HFFc6 (cell line): ENCODE results near the gene CLIC6. TPM values are rescaled to one million over a fixed set of nuclear protein-coding genes. Genes with fewer than 3 reads are reported as not detected.
"Not testable (repeated sequence)": the region's sequence is repeated elsewhere in the genome, so short reads cannot be mapped to it uniquely, and the experiment has no call there.

Source experiments
- DNase-seq: peaks from one replicate; pipeline ENCODE4 v3.0.0-alpha.2; 2018
- H3K27ac Mint-ChIP-seq: 2 replicates; pipeline ENCODE4 v1.8.0; 2020; ENCODE audit warnings: mild to moderate bottlenecking, mixed read lengths
- H3K27me3 Mint-ChIP-seq: 2 replicates; pipeline ENCODE4 v1.8.0; 2021; ENCODE audit warnings: mild to moderate bottlenecking, moderate library complexity, mixed read lengths; ENCODE audit not compliant: insufficient read depth
- H3K36me3 Mint-ChIP-seq: 2 replicates; pipeline ENCODE4 v1.8.0; 2021; ENCODE audit warnings: low read depth, mixed read lengths
- H3K4me1 Mint-ChIP-seq: 2 replicates; pipeline ENCODE4 v1.8.0; 2020; ENCODE audit warnings: low read depth, mixed read lengths
- H3K4me3 Mint-ChIP-seq: 2 replicates; pipeline ENCODE4 v1.8.0; 2020; ENCODE audit warnings: mild to moderate bottlenecking, moderate library complexity, mixed read lengths
- H3K9me3 Mint-ChIP-seq: 2 replicates; pipeline ENCODE4 v1.8.0; 2020; ENCODE audit warnings: mild to moderate bottlenecking, mixed read lengths
- CTCF ChIP-seq: fragments of 200-600 bp; sonication (generic); IDR thresholded peaks from 2 replicates; pipeline ENCODE4 v1.5.0; 2021; ENCODE audit warnings: antibody characterized with exemption, mild to moderate bottlenecking
- total RNA-seq, 6 experiments: library from RNA; stranded (reverse); fragmentation: NEBNext Ultra II Directional; extraction: Animal tissue kit (Norgen Biotek cat#: 25700); gene quantifications; 2 replicates in 1 of 6; 3 replicates in 5 of 6; pipeline ENCODE4 v1.2.3, GENCODE V29; 2021

CLIC6 gene
- total RNA-seq, 6 experiments from 2014 or later, result not detected

- no peaks in the 10 kb centered on the region for H3K36me3 Mint-ChIP-seq
- 0 out of 2 replicates have a peak, but pooled peaks cover 3% of the 10 kb centered on the region for H3K27me3 Mint-ChIP-seq
- H3K9me3 Mint-ChIP-seq, result no peaks in the 10 kb centered on the region
- H3K27ac Mint-ChIP-seq, result no peak overlapping the region
- H3K4me3 Mint-ChIP-seq, result no peak overlapping the region
- peak; percentile 37 for DNase-seq
- peaks cover 27% of the 10 kb centered on the region for H3K4me1 Mint-ChIP-seq
- no peak for TF ChIP-seq CTCF
Observed at GRCh38 chr21:34715985-34716596, 47.3 kb downstream of the CLIC6 start.

- H3K27me3 Mint-ChIP-seq, H3K27ac Mint-ChIP-seq, DNase-seq, H3K9me3 Mint-ChIP-seq, H3K4me3 Mint-ChIP-seq, H3K36me3 Mint-ChIP-seq: not testable (repeated sequence)
- peaks cover 22% of the 10 kb centered on the region for H3K4me1 Mint-ChIP-seq
Observed at GRCh38 chr21:34718529-34718928, 49.7 kb downstream of the CLIC6 start.

- Mint-ChIP-seq H3K4me1 (peaks cover 32% of the 10 kb centered on the region), H3K9me3 (no peaks in the 10 kb centered on the region), H3K36me3 (no peaks in the 10 kb centered on the region; the same call in 1 of the 2 replicates), H3K27me3 (peaks cover 6% of the 10 kb centered on the region), H3K4me3 (no peak overlapping the region), H3K27ac (no peak overlapping the region)
- DNase-seq, result no peak
- TF ChIP-seq CTCF, result peak; percentile 79
Observed at GRCh38 chr21:34722684-34723300, 54.0 kb downstream of the CLIC6 start.

DNA sequence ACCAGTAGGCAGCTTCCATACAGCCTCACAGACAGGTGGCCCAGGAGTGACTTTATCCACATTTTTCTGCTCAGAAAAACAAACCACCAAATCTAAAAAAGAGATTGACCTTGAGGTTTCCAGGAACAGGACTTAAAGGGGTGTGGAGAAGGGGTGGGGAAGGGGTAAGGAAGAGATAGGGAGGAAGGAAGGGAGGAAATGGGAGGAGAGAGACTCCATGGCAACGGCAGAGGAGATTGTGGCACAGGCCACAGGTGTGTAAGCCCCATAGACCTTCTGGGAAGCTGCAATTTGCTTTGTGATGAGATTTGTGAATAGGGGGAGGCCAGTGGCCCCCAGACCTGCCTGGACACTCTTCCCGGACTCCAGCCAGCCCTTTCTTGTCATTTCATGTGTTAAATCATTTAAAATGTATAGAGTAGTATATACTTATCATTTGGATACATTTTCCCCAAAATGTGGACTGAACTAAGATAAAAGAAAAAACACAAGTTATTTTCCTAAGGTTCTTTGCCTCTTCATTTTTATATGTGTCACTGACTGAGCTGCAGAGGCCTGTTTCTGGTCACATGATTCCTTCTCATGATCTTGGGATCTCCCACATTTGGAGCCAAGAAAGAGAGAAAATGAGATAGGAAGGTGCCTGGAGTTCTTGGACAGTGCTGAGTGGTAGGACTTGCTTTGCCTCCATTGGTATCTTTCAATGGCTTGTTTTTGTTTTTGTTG lies 55.5 kb downstream of the CLIC6 start:
- no peak overlapping the region for H3K4me3 Mint-ChIP-seq
- no peak for DNase-seq
- H3K36me3 Mint-ChIP-seq, result no peaks in the 10 kb centered on the region; the same call in 1 of the 2 replicates
- peaks cover 36% of the 10 kb centered on the region for H3K4me1 Mint-ChIP-seq
- H3K27me3 Mint-ChIP-seq, result peaks cover 6% of the 10 kb centered on the region
- no peak overlapping the region; the same call in 1 of the 2 replicates for H3K27ac Mint-ChIP-seq
- H3K9me3 Mint-ChIP-seq, result no peaks in the 10 kb centered on the region
- no peak for TF ChIP-seq CTCF

GRCh38 chr21:34724857-34725195 lies 56.0 kb downstream of the CLIC6 start:
- no peak for DNase-seq
- Mint-ChIP-seq H3K27ac (no peak overlapping the region; the same call in 1 of the 2 replicates), H3K4me1 (peaks cover 36% of the 10 kb centered on the region), H3K4me3 (no peak overlapping the region), H3K9me3 (no peaks in the 10 kb centered on the region), H3K36me3 (no peaks in the 10 kb centered on the region; the same call in 1 of the 2 replicates), H3K27me3 (peaks cover 6% of the 10 kb centered on the region)
- TF ChIP-seq CTCF, result no peak
